DOHH2 (cell line): ENCODE measurements around the gene LRRC27.

ENCODE experiments used
- CTCF ChIP-seq: fragments of 200-600 bp; sonication (generic); IDR thresholded peaks from one replicate; pipeline ENCODE4 v1.5.1; 2014; ENCODE audit warnings: antibody characterized with exemption, mild to moderate bottlenecking, low read depth, low read length; ENCODE audit not compliant: poor library complexity, severe bottlenecking
- EZH2phosphoT487 ChIP-seq: fragments of 200-600 bp; sonication (generic); IDR thresholded peaks from 2 replicates; pipeline ENCODE4 v1.6.1; 2017; ENCODE audit warnings: borderline replicate concordance, mild to moderate bottlenecking, antibody characterized with exemption, low read length, moderate library complexity, mixed read lengths

- TF ChIP-seq CTCF (no peak), EZH2phosphoT487 (no peak)
Observed at GRCh38 chr10:132423966-132424861, 92.2 kb downstream of the LRRC27 start.
